ENCODE data around the gene RGS3. TPM values are rescaled to one million over a fixed set of nuclear protein-coding genes. Genes with fewer than 3 reads are reported as not detected.
A peak's percentile ranks its signal among the peaks of the same experiment; 100 is the strongest.

Gene RGS3
- total and polyA plus RNA-seq, 2 of the 13 experiments (the other 11 are each of a cell fraction or from before 2014, with no cell fraction given), result 17.1 to 28.8 TPM

DNA sequence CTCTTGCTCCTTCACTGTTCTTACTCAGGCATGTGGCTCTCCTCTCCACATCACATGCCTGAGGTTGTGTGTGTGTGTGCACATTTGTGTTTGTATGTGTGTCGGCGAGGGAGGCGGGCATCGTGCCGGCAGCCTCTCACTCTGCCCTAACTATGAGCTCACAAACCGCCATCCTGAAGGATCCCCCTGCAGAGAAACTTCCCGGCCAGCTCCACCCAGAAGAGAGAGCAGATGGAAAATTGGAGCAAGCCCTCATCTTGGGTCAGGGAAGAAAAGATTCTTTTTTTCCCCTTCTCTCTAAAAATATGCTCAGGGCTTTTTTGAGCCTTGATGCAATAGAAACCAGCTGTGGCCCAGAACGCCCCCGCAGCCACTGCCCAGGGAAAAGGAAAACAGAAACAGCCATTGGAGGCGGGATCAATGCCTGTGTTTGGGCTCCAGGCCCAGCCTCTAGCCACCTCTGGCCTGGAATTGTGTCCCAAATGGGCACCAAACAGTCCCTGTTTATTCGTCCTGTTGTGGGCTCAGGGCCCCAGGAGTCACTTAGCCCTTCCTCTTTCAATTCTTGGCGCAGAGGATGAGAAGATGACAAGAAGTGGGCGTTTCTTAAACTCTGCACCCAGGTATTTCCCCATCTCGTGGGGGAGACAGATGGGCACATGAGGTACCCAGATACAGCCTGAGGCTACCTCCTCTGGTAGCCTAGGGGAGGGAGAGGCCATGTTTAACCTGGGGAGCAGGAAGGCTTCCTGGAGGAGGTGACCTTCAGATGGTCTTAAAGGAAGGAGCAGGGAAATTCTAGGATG lies 151.5 kb downstream of the RGS3 start (continued):
- TF ChIP-seq, protein P1, sequence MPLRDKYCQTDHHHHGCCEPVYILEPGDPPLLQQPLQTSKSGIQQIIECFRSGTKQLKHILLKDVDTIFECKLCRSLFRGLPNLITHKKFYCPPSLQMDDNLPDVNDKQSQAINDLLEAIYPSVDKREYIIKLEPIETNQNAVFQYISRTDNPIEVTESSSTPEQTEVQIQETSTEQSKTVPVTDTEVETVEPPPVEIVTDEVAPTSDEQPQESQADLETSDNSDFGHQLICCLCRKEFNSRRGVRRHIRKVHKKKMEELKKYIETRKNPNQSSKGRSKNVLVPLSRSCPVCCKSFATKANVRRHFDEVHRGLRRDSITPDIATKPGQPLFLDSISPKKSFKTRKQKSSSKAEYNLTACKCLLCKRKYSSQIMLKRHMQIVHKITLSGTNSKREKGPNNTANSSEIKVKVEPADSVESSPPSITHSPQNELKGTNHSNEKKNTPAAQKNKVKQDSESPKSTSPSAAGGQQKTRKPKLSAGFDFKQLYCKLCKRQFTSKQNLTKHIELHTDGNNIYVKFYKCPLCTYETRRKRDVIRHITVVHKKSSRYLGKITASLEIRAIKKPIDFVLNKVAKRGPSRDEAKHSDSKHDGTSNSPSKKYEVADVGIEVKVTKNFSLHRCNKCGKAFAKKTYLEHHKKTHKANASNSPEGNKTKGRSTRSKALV (CRISPR knock-in tag; IDR thresholded peaks at IDR 0.05), result no peak
- no peak for TF ChIP-seq ZFP41 (CRISPR knock-in tag; IDR thresholded peaks at IDR 0.05; ENCODE audit: borderline replicate concordance)
- TF ChIP-seq ZNF552 (CRISPR knock-in tag; IDR thresholded peaks at IDR 0.05; ENCODE audit: borderline replicate concordance), result no peak
- no peak for TF ChIP-seq ZMAT3 (CRISPR knock-in tag; conservative IDR thresholded peaks at IDR 0.05)
- TF ChIP-seq SALL1 (CRISPR knock-in tag; IDR thresholded peaks at IDR 0.05), result no peak
- TF ChIP-seq FOXK2 (IDR thresholded peaks at IDR 0.05), result no peak
- TF ChIP-seq, protein P2, sequence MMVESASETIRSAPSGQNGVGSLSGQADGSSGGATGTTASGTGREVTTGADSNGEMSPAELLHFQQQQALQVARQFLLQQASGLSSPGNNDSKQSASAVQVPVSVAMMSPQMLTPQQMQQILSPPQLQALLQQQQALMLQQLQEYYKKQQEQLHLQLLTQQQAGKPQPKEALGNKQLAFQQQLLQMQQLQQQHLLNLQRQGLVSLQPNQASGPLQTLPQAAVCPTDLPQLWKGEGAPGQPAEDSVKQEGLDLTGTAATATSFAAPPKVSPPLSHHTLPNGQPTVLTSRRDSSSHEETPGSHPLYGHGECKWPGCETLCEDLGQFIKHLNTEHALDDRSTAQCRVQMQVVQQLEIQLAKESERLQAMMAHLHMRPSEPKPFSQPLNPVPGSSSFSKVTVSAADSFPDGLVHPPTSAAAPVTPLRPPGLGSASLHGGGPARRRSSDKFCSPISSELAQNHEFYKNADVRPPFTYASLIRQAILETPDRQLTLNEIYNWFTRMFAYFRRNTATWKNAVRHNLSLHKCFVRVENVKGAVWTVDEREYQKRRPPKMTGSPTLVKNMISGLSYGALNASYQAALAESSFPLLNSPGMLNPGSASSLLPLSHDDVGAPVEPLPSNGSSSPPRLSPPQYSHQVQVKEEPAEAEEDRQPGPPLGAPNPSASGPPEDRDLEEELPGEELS (CRISPR knock-in tag; IDR thresholded peaks at IDR 0.05), result no peak
- TF ChIP-seq, protein P3, sequence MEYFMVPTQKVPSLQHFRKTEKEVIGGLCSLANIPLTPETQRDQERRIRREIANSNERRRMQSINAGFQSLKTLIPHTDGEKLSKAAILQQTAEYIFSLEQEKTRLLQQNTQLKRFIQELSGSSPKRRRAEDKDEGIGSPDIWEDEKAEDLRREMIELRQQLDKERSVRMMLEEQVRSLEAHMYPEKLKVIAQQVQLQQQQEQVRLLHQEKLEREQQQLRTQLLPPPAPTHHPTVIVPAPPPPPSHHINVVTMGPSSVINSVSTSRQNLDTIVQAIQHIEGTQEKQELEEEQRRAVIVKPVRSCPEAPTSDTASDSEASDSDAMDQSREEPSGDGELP (IDR thresholded peaks at IDR 0.05; ENCODE audit: borderline replicate concordance, low read depth), result peak; percentile 30; the same call in 1 of the 2 replicates
- TF ChIP-seq ZFY (CRISPR knock-in tag; IDR thresholded peaks at IDR 0.05), result no peak
- TF ChIP-seq ZFP90 (CRISPR knock-in tag; IDR thresholded peaks at IDR 0.05; ENCODE audit: borderline replicate concordance), result no peak
- TF ChIP-seq RARG (CRISPR knock-in tag; IDR thresholded peaks at IDR 0.05; ENCODE audit: low read depth), result no peak
- TF ChIP-seq MIER2 (CRISPR knock-in tag; IDR thresholded peaks at IDR 0.05), result no peak
- TF ChIP-seq, protein P4, sequence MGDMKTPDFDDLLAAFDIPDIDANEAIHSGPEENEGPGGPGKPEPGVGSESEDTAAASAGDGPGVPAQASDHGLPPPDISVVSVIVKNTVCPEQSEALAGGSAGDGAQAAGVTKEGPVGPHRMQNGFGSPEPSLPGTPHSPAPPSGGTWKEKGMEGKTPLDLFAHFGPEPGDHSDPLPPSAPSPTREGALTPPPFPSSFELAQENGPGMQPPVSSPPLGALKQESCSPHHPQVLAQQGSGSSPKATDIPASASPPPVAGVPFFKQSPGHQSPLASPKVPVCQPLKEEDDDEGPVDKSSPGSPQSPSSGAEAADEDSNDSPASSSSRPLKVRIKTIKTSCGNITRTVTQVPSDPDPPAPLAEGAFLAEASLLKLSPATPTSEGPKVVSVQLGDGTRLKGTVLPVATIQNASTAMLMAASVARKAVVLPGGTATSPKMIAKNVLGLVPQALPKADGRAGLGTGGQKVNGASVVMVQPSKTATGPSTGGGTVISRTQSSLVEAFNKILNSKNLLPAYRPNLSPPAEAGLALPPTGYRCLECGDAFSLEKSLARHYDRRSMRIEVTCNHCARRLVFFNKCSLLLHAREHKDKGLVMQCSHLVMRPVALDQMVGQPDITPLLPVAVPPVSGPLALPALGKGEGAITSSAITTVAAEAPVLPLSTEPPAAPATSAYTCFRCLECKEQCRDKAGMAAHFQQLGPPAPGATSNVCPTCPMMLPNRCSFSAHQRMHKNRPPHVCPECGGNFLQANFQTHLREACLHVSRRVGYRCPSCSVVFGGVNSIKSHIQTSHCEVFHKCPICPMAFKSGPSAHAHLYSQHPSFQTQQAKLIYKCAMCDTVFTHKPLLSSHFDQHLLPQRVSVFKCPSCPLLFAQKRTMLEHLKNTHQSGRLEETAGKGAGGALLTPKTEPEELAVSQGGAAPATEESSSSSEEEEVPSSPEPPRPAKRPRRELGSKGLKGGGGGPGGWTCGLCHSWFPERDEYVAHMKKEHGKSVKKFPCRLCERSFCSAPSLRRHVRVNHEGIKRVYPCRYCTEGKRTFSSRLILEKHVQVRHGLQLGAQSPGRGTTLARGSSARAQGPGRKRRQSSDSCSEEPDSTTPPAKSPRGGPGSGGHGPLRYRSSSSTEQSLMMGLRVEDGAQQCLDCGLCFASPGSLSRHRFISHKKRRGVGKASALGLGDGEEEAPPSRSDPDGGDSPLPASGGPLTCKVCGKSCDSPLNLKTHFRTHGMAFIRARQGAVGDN (CRISPR knock-in tag; IDR thresholded peaks at IDR 0.05), result peak; percentile 32; the same call in 1 of the 2 replicates
- TF ChIP-seq, protein P5, sequence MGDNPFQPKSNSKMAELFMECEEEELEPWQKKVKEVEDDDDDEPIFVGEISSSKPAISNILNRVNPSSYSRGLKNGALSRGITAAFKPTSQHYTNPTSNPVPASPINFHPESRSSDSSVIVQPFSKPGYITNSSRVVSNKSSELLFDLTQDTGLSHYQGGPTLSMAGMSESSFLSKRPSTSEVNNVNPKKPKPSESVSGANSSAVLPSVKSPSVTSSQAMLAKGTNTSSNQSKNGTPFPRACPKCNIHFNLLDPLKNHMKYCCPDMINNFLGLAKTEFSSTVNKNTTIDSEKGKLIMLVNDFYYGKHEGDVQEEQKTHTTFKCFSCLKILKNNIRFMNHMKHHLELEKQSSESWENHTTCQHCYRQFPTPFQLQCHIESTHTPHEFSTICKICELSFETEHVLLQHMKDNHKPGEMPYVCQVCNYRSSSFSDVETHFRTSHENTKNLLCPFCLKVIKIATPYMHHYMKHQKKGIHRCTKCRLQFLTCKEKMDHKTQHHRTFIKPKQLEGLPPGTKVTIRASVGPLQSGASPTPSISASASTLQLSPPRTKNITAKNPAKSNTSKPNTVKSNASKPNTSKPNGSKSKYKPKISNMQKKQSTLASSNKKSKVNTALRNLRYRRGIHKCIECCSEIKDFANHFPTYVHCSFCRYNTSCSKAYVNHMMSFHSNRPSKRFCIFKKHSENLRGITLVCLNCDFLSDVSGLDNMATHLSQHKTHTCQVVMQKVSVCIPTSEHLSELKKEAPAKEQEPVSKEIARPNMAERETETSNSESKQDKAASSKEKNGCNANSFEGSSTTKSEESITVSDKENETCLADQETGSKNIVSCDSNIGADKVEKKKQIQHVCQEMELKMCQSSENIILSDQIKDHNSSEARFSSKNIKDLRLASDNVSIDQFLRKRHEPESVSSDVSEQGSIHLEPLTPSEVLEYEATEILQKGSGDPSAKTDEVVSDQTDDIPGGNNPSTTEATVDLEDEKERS (CRISPR knock-in tag; IDR thresholded peaks at IDR 0.05), result 0 out of 2 replicates have a peak, but pooled peaks have one; percentile 31
